ENCODE measurements around the gene STN1. TPM values are rescaled to one million over a fixed set of nuclear protein-coding genes. Genes with fewer than 3 reads are reported as not detected.

Gene STN1
- total and polyA plus RNA-seq, 10 of the 15 experiments (the other 5 are each of a cell fraction or from before 2014, with no cell fraction given), result 22.2 to 31.8 (median 28.5) TPM

- no peak for TF ChIP-seq PRDM15 (CRISPR knock-in tag; IDR thresholded peaks at IDR 0.05)
These were observed 33.3 kb downstream of the STN1 start (continued) for GRCh38 chr10:103884681-103885139.

GRCh38 chr10:103882285-103883007, 35.5 kb downstream of the STN1 start:
- no peaks in the 10 kb centered on the region for H3K9me3 ChIP-seq (replicated peaks; ENCODE audit: control insufficient read depth, insufficient read depth, low read length)
- H3K36me3 ChIP-seq (ENCODE audit: control insufficient read depth in 2 of 2, insufficient read depth in 2 of 2, low read length in 1 of 2), result peaks cover 0 to 20% of the 10 kb centered on the region in 2 experiments; a peak in 2 of 4 replicates
- DNase-seq (ENCODE audit: low read depth, low spot score) (no peak), ATAC-seq (no peak), FAIRE-seq (no peak)
- ChIA-PET RAD21 (ENCODE audit: unreplicated experiment) (interaction anchor here (6.2 kb wide), 1 partner anchor 170 kb away, joined by 45 read pairs; no protein-coding TSS in a partner anchor), CTCF (interaction anchor here (1.3 to 3.1 kb wide), 2 partner anchors 145 to 170 kb away, joined by 3 to 12 read pairs; no protein-coding TSS in a partner anchor), SMC1A (ENCODE audit: uncharacterized antibody, unreplicated experiment) (interaction anchor here (1.1 to 4.2 kb wide), 3 partner anchors 171 to 183 kb away, joined by 3 to 32 read pairs (median 5); no protein-coding TSS in a partner anchor), POLR2A (no interaction called here)
- H3K27me3 ChIP-seq (replicated peaks in 1 of 2; ENCODE audit: control insufficient read depth in 2 of 2, insufficient read depth in 2 of 2, low read length in 1 of 2), result no peaks in the 10 kb centered on the region
- H3K79me2 ChIP-seq (ENCODE audit: control insufficient read depth, insufficient read depth, low read length), result no peaks in the 10 kb centered on the region
- no peak overlapping the region for H3K4me3 ChIP-seq
- in situ Hi-C loops (cut with MboI), result no loop called here
- no peak overlapping the region for H3K4me2 ChIP-seq (ENCODE audit: control insufficient read depth, insufficient read depth)
- no peaks in the 10 kb centered on the region for H3K4me1 ChIP-seq (ENCODE audit: control insufficient read depth, insufficient read depth, low read length)
- 93% methylated on average over 8 of the region's 8 CpGs for WGBS (ENCODE audit: insufficient coverage, insufficient replicate concordance, low lambda C conversion rate, missing lambda C conversion rate)
- intact Hi-C loops (cut with micrococcal nuclease; ENCODE audit: unreplicated experiment), result no loop called here
- H3K9ac ChIP-seq (ENCODE audit: control insufficient read depth, insufficient read depth, low read length), result no peak overlapping the region
- no peak overlapping the region for H2AFZ ChIP-seq (ENCODE audit: control insufficient read depth, low read depth, low read length)
- H3K27ac ChIP-seq (ENCODE audit: control insufficient read depth, insufficient read depth), result no peak overlapping the region
- H4K20me1 ChIP-seq (ENCODE audit: control insufficient read depth, insufficient read depth), result no peaks in the 10 kb centered on the region
- BruUV-seq (replicated peaks), result no TSS peak
- TF ChIP-seq ZNF384 (IDR thresholded peaks at IDR 0.05; ENCODE audit: borderline replicate concordance, low read depth, low read length) (no peak), KAT2A (conservative IDR thresholded peaks at IDR 0.05; ENCODE audit: control insufficient read depth, low read depth, low read length) (no peak), PAX5 (IDR thresholded peaks at IDR 0.05; ENCODE audit: borderline replicate concordance, low read depth, low read length) (no peak), FOXM1 (IDR thresholded peaks at IDR 0.05; ENCODE audit: low read depth, low read length) (no peak), NR2C1 (IDR thresholded peaks at IDR 0.05) (no peak), HCFC1 (IDR thresholded peaks at IDR 0.05; ENCODE audit: low read length) (no peak), ATF2 (IDR thresholded peaks at IDR 0.05; ENCODE audit: low read length) (no peak), TARDBP (IDR thresholded peaks at IDR 0.05; ENCODE audit: borderline replicate concordance) (no peak), CBX5 (IDR thresholded peaks at IDR 0.05; ENCODE audit: low read depth) (no peak), POLR2AphosphoS5 (IDR thresholded peaks at IDR 0.05; ENCODE audit: low read length) (no peak), REST (IDR thresholded peaks at IDR 0.05; ENCODE audit: low read depth, low read length) (no peak), ZBED1 (IDR thresholded peaks at IDR 0.05; ENCODE audit: borderline replicate concordance) (no peak), SUZ12 (IDR thresholded peaks at IDR 0.05; ENCODE audit: unreplicated experiment) (no peak)

Data from GM12878 (cell line).